Putamen (tissue), 1 donor: ENCODE results near the gene SOHLH1.

ENCODE experiments used
- DNase-seq: peaks from one replicate; pipeline ENCODE4 v3.0.0-alpha.2; 2016; ENCODE audit warnings: low spot score

The SOHLH1 gene

DNA sequence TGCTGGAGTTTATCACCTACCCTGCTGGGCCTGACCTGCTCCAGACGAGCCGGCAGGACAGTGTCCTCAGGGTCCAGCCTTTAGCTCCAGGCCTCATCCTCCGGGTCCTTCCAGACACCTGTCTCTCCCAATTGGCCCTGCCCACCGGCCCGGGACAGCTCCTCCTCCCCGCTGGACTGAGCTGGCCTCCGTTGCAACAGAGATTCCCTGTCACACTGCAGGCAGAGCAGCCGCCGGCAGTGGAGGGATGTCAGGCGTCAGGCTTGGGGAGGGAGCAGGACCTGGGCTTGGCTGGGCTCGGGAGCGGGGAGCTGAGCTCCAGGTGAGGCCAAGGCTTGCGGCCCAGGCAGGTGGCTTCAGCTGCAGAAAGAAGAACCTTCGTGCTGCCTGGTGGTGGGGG is 4.4 kb upstream of the SOHLH1 start:
- DNase-seq, result no peak

DNA sequence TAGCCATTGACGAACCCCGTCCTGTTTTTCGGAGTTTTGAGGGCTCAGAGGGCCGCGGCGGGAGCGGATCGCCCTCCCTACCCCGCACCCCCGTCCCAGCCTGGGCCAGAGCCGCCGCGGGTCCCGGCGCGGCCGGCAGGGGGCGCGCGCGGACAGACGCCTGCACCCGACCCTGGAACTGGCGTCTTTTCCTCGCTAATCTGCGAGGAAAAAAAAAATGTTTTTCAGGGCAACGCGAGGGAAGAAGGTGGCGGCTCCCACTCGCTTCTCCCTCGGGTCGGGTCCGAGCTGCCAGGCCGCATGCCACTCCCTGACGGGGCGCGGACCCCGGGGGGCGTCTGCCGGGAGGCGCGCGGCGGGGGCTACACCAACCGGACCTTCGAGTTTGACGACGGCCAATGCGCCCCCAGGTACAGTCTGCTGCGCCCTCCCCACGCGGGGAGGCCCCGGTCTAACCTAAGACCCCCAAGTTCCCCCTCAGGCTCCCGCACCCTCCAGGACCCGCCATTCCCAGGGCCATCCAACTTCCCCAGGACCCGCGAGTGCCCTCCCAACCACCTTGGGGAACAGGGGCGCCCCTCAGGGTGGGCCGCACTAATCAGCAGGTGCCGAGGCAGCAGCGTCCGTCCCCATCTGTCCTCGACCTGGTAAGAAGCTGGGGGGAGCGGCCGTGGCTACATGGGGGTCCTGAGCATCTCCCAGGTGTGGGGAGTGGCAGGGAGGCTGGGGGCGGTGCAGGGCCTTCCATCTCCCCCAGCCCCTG is 2.9 kb upstream of the SOHLH1 start, which contains the start of gene KCNT1:
TSS of gene KCNT1 (plus strand) at position 227 of the 763 bp plus-strand sequence. CDS start at position 301, 74 bp downstream.
- DNase-seq, result peak; percentile 29

DNA sequence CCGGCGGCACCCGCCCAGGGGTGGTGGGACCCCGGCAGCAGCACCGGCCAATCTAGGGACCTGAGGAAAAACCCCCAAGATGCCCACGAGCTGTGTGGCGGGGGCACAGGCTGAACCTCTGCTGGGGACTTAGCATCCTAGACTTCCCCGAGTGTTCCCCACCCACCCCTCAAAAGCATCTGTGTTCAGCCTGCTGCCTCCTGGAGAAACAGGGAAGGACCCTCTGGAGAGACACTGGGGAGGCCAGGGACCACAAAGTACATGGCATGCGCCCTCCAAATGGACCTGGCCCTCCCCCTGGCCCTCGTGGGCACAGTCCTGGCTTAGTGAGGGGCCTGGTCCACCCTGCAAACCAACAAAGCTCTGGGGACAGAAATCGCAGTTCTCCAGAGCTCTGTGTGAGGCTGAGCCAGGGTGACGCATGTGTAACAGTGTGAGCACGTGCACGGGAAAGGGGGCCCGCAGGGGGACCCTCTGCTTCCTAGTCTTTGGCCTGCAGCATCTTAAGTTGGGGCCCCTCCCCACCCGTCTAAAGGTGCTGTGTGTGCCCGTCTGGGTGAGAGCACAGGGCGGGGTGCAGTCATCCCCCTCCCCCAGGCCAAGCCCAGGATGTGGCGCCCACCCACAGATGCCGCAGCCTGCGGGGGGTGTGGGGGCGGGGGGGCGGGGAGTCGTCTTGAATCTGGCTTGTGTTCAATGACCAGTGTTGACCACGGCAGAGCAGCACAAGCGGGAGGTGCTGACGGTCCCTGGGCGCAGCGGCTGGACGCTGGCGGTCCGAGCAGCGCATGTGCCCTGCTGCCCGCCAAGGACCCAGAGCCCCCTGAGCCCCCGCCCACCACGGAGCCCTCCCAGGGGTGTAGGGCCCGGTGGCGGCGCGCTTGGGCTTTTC is 2.0 kb upstream of the SOHLH1 start:
- no peak for DNase-seq

DNA sequence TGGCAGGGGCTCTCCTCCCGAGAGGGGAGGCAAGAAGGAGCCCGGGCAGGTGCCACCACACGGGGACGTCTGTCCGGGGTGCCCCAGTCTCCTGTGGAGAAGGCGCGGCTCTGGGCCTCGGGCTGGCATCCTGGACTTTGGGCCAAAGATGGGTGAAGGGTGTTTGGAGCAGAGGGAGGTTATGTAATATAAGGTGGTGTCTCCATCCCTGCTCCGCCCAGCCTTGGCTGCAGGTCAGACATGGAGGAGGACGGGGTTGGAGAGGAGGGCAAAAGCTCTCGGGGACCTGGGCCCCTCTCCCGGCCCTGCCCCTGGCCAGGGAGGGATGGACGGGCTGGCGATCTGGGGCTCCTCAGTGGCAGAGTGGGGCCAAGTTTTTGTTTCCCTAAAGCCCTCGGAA is 1.2 kb upstream of the SOHLH1 start:
- DNase-seq, result no peak

DNA sequence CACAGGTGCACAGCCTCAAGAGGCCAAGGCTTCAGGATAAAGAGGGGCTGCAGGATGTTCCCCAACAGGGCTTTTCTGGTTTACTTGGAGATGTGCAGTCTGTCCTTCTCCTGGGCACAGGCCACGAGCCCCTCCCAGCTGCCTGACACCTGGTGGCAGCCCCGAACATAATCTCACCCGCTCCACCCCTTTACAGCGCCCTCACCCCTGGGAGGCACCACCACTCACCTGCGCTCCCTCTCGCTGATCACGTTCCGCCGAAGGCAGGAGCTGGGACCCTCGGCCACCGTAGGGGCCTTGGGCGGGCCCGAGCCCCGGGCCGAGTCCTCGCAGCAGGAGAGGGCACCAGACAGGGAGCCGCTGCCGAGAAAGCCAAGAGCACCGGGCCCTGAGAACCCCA is 514 bp downstream of the SOHLH1 start:
- DNase-seq, result no peak

DNA sequence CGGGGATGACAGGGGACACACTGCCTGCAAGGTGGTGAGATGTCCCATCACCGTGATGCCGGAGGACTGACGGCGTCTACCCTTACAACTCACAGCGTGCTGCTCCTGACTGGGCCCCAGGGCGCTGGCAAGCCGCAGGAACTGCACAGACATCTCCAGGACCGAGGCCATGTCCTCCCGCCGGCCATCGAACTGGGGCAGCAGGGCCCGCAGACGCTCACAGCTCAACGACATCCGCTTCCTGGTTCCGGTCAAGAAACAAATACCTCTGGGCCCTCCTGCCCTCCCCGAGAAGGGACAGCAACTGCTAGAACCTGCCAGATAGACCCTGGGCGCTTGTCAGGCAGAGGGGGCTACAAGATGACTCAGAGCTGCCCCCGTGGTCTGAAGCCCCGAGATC is 1.0 kb downstream of the SOHLH1 start:
- DNase-seq, result no peak

DNA sequence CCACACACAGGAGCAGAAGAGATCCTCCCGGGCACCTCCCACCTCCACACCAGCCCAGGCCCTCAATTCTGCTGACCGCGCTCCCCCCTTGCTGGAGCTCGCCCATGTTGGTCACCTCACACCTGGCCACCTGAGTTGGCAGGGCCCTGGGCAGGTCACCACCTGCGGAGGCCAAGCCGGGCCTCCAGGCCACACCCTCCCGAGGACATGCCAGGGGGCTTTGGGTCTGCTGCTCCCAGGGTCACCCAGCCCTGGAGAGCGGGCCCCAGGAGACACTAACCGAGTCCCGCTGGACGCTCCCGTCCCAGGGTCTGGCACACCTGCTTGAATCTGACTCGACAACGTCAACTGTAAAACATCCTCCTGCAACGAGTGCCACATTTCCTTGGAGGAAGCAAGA is 2.1 kb downstream of the SOHLH1 start:
- no peak for DNase-seq

DNA sequence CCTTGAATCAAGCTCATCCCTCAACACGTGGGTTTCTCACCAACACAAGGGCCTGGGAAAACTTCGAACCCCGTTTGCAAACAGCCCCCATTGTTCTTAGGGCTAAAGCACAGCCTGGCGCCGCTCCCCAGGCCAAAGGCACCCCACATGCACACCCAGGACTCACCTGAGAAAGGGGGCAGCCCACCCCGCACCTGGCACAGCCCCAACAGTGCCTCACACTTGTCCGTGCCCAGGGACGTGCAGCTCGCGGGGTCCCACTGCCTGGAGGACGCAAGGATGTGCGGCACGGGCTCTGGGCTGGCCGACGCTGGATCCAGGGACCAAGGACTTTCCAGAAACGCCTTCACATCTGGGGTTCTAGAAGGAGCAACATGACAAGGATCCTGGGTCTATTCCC is 2.8 kb downstream of the SOHLH1 start:
- no peak for DNase-seq

DNA sequence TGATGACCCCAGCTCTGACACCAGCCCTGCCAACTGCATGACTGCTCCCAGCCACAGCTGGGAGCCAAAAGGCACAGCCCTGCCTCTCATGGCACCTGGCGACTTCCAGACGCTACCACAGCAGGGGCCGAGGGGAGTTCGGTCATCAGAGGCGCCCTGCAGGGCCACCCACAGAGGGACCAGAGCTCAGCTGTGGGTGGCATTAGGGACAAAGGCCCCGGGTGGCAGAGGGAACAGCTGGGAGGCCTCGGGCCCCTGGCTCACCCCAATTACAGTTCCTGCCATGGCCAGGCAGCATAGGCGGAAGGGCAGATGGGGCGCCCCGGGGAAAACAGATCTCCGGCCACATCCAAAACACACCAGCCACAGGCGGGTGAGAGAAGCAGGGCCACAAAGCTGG is 3.6 kb downstream of the SOHLH1 start:
- no peak for DNase-seq

DNA sequence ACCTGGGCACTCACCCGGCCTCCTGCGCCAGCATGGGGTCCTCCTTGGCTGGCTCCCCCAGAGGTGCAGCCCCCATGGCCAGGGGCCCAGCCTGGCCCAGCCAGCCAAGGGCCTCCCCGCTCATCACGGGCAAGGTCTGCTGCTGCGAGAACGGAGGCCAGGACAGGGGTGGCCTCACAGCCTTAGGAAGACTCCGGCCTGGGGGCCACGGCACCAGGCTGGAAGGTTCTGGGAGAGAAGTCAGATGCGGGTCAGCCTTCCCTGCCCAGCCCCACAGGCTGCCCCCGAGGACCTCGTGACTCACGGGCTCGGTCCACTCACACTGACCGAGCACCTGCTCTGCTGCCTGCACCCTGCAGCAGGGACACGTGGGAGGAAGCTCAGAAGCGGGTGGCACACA is 4.2 kb downstream of the SOHLH1 start:
- no peak for DNase-seq

DNA sequence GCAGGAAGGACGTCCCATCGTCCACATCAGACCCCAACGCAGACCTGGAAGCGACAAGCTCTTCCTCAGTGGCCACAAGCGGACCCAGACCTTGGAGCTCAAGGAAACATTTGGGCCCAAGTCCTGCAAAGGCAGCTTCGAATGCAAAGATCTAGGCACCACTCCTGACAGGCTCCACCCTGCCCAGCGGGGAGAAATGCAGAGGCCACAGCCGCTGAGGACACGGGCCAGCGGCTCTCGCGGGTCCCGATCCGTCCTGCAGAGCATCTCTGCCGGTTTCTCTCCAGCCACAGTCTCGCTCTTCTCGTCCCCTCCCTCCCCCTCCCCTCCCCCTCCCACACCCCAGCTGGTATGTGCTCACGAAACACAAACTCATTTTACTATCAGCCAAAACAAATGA is 4.9 kb downstream of the SOHLH1 start:
- no peak for DNase-seq

DNA sequence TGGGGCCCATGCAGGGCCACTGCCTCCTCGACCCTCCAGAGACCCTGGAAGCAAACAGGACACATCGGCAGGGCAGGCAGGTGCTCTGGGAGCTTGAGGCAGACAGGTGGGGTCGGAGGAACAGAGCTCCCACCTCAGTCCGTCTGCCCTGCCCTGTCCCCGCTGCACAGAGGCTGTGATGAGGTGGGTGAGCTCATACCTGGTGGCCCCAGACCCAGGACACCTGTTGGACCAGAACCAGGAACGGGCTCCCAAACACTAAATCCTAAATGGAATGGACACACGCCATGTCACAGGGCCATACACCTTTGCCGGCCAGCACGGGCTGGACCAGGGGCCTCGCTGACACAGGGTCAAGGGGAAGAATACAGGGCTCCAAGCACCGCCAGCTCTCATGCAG is 5.5 kb downstream of the SOHLH1 start:
- no peak for DNase-seq

DNA sequence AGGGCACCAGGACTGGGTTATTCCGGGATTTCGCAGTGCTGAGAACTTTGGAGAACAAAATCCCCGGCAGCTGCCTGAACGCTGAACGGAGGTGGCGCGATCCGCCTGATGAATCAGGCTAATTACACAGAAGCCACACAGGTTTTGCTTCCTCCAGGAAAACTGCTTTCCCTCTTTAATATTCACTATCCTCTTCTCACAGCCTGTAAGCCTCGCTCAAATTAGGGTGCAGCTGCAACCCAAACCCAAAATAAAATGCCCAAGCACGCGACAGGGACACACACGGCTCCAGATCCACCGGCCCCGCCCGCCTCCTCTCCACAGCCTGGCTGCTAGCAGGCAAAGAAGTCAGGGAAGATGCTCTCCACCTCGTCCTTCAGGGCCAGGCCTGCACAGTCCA is 6.0 kb downstream of the SOHLH1 start:
- DNase-seq, result peak; percentile 62

DNA sequence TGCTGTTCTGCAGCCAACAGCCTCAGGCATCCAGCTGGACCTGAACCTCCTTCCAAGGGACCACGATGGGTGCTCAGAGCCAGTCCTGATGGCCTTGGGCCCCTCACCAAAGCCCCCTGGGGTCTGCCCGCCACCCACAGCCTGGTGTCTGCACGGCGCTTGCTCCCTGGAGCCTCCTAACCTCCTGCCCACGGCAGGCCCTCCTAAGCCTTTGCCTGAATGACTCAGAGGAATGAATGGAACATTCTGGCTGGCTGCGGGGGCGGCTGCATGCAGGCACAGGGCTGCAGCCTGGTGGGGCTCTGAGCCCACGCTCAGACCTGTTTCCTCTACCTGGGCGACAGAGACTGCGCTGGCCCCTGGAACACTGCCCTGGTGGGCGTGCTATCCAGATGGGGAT is 6.9 kb downstream of the SOHLH1 start:
- DNase-seq, result peak; percentile 72

DNA sequence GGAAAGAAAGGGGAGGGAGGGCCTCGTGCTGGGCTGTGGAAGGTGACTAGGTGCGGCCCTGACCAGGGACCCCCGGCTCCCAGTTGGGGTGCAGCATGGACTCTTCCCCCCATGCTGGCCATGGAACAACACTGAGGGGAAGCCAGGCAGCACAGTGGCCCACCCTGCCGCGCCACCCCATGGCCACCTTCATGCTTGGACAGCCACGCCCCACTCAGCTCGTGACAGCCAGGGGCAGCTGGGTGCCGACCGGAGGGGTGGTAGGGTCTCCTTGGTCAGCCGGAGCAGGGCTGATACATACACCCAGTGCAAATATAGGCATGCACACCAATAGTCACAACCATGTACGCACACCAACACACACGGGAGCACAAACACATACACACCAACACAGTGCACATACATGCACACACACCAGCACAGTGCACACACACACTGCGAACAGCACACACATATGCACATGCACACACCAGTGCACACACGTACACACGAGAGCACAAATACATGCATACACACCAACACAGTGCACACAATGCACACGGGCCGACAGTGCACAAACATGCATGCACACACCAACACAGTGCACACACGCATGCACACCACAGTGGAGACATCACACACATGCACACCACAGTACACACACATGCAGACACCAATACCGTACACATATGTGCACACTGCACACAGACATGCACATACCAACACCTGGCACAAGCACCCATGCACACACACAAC is 8.3 kb downstream of the SOHLH1 start:
- DNase-seq, result no peak

DNA sequence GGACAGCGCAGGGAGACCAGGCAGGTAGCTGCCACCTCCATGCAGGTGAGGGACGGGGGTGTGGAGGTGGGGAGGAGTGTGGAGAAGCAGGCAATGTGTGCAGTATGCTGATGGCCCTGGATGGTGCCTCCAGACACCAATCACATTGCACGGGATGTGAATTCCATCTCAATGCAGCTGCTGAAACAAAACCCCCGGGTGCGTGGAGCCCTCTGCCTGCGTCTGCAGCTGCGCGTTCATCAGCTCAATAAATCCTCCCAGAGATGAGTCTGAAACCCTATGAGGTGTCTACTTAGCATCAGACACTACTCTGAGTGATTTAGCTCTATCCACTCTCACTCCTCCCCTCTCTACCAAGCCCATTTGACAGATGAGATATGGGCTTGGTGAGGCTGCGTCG is 10.3 kb downstream of the SOHLH1 start:
- peak; percentile 28 for DNase-seq

DNA sequence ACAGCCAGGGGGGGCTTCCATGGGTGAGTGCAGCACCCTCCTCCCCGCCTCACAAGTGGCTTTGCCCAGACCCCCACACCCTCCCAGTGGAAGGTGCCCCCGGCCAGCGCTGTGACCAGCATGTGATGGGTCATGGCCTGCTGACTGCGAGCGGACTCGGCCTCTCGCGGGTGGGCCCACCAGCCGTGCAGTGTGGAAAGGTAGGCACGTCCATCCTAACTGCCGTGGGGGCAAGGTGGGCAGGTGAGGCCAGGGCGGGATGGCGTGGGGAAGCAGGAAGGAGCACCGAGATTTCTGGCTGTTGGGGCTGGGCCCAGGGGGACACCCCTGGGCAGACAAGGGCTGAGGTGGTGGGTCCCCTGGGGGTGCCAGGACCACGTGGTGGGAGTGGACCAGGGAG is 12.1 kb downstream of the SOHLH1 start:
- no peak for DNase-seq

DNA sequence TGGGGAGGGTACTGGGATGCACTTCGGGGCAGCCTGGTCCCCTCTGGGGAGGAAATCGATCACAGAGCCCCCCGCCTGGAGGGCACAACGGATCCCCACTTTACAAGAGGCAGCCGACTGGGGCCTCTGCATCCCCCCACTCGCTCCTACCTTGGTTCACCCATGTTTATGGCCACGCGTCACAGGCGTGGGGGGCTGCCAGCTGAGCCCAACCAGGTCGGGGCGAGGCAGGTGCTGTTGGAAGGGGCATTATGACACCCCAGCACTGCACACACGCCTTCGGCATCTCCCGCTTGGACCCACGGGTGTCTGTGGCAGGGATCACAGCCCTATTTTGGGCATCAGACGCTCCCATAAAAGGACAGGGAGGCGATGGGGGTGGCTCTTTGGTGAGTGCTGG is 14.6 kb downstream of the SOHLH1 start:
- no peak for DNase-seq

DNA sequence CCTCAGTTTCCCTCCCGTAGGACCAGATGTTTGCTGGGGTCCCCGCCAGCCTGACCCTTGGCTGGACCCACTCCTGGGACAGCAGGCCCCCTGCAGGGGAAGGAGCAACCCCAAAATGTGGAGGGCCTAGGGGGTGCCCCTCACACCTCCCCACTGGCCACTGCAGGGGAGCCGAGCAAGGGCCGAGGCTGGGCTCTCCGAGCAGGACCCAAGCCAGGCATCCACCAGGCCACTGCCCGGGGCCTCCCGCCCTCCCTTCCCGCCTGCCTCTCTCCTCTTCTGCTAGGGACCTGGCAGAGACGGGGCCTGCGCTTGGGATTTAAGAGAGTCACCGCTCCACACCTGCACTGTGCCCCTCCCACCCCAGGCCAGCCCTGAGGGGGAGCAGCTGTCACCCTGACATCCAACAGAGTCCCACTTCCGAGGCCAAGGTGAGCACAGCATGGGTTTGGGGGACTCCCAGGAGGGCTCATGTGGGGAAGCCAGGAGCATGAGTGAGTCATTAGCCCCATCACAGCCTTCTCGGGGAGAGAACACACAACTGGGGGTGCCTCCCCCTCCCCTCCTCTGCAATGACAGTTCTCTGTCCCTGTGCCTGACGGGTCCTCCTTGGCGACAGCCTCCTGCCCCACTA is 15.8 kb downstream of the SOHLH1 start:
- no peak for DNase-seq

DNA sequence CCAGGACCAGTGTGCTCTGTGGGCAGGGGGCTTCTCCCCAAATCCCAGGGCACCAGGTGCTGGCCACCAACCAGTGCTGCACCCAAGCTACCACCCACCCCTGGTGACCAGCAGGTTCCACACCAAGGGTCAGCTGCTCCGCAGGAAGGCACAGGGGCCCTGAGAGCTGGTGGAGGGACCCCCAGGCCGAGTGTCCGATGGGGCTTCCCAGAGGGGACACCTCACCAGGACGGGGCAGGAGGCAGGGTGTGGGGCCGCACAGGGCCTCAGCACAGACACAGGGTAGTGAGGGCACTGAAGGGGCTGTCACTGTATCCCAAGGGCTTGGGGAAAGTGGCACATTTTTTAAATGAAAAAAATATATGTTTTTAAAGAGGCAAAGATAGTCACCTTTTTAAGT is 18.1 kb downstream of the SOHLH1 start:
- DNase-seq, result no peak

DNA sequence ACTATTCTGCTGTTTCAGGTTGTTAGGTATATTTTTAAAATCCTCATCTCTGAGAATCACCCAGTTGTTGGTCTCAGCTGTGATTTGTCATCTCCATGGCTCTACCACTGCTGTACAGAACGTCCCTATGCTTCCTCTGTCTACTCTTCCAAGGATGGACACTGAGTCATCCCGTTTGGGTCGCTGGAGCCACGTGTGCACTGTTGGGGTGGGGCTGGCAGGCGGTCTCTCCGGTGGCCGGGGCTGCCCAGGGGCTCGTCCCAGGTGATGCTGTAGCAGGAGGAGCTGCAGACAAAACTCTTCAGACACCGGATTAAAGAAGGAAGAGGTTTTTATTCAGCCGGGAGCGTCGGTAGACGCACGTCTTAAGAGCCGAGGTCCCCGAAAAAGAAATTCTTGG is 19.2 kb downstream of the SOHLH1 start:
- no peak for DNase-seq
